ENCODE results near the gene NOXA1.
A peak's percentile ranks its signal among the peaks of the same experiment; 100 is the strongest.
"Not testable (repeated sequence)": the region's sequence is repeated elsewhere in the genome, so short reads cannot be mapped to it uniquely, and the experiment has no call there.

NOXA1 gene

DNA sequence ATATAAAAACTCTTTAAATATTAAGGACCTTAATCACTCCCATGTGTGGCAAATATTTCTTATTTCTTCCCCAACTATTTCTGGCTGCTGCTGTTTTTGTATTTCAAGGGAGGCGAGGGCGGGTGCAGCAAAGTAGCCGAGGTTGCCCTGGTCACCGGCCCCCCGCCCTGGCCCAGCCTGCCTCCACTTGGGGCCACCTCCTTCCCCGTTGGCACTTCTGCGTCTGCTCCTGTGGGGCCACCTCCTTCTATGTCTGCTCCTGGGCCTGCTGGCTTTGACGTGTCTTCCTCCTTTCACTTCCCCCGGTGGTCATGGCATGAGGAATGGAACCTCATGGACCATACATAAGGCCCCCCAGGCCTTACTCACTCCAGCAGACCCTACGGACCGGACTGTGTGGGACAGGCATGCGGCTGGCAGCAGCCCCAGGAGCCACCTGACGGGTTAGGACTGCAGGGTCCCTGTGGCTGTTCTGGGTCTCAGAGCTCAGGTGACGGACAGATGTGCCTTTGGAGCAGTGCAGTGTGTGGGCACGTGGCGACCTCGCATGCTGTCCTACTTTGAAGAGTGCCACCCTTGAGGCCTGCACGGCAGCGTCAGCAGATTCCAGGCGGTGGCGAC is 23.8 kb downstream of the NOXA1 start:
- DNase-seq (ENCODE audit: low read depth) = no peak
- no peak overlapping the region for H3K4me3 ChIP-seq (ENCODE audit: low read depth, low read length)
- TF ChIP-seq MYC (IDR thresholded peaks at IDR 0.05; ENCODE audit: low read depth, low read length) (no peak), POLR2A (IDR thresholded peaks at IDR 0.05; ENCODE audit: extremely low read depth, insufficient read length) (no peak)
- TF ChIP-seq, protein P1, sequence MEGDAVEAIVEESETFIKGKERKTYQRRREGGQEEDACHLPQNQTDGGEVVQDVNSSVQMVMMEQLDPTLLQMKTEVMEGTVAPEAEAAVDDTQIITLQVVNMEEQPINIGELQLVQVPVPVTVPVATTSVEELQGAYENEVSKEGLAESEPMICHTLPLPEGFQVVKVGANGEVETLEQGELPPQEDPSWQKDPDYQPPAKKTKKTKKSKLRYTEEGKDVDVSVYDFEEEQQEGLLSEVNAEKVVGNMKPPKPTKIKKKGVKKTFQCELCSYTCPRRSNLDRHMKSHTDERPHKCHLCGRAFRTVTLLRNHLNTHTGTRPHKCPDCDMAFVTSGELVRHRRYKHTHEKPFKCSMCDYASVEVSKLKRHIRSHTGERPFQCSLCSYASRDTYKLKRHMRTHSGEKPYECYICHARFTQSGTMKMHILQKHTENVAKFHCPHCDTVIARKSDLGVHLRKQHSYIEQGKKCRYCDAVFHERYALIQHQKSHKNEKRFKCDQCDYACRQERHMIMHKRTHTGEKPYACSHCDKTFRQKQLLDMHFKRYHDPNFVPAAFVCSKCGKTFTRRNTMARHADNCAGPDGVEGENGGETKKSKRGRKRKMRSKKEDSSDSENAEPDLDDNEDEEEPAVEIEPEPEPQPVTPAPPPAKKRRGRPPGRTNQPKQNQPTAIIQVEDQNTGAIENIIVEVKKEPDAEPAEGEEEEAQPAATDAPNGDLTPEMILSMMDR (IDR thresholded peaks at IDR 0.05; ENCODE audit: low read depth, low read length) = no peak
- TF ChIP-seq, protein P2, sequence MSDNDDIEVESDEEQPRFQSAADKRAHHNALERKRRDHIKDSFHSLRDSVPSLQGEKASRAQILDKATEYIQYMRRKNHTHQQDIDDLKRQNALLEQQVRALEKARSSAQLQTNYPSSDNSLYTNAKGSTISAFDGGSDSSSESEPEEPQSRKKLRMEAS (IDR thresholded peaks at IDR 0.05; ENCODE audit: low read depth, low read length) = no peak

DNA sequence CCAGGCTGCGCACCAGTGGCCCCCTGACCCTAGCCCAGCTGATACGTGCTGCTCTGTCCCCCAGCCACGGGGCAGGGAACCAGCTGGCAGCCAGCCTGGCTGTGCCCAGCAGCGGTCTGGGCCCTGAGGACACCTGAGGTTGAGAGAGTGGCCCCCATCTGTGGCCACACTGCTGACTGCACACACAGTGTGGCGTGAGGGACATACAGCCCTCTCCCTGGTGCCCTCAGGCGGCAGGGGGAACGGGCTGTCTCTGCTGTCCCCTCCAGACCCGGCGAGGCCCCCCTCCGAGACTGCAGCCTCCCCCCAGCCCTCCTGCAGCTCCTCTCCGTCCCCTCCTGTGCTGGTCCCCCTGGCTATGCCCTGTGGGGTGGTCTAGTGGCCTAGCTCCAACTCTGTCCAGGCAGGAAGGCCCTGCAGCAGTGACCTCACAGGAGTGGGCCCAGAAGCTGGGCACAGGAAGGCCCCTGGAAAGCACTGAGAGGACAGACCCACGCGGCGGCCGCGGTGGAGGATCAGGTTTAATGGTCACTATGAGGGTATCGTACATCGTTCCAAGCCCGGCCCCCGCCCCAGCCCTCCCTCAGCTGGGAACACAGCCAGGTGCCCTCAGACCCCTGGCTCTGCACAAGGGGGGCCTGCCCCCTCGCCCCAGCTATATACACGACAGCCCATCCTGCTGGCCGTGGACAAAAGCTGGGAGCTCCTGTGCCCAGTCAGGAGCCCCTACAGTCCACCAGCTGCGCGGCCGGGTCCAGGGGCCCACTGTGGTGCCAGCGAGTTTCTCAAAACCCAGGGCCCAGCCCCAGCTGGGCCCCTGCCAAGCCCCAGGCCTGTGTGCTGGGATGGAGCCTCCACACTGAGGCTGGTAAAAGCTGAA is 24.8 kb downstream of the NOXA1 start:
- TF ChIP-seq, protein P1 (IDR thresholded peaks at IDR 0.05; ENCODE audit: low read depth, low read length) = no peak
- TF ChIP-seq MYC (IDR thresholded peaks at IDR 0.05; ENCODE audit: low read depth, low read length) = no peak
- no peak for TF ChIP-seq POLR2A (IDR thresholded peaks at IDR 0.05; ENCODE audit: extremely low read depth, insufficient read length)
- TF ChIP-seq, protein P2 (IDR thresholded peaks at IDR 0.05; ENCODE audit: low read depth, low read length) = no peak
- H3K4me3 ChIP-seq (ENCODE audit: low read depth, low read length) = no peak overlapping the region
- DNase-seq (ENCODE audit: low read depth) = no peak

DNA sequence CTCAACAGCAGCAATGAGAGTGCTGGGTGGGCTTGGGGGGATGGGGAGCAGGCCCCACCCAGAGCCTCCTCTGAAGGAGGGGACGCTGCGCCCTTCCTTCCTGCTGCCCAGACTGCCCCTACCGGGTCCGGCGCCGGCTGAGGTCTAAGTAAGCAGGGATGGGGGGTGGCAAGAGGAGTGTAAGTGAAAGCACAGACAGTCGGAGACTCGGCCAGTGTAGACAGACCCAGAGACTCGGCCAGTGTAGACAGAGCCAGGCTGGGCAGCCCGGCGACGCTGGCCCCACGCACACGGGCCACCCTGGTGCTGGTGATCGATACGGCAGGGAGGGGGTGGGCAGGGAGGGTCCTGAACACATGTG is 25.4 kb downstream of the NOXA1 start:
- TF ChIP-seq MYC (IDR thresholded peaks at IDR 0.05; ENCODE audit: low read depth, low read length) = no peak
- TF ChIP-seq, protein P2 (IDR thresholded peaks at IDR 0.05; ENCODE audit: low read depth, low read length) = no peak
- TF ChIP-seq, protein P1 (IDR thresholded peaks at IDR 0.05; ENCODE audit: low read depth, low read length) = no peak
- TF ChIP-seq POLR2A (IDR thresholded peaks at IDR 0.05; ENCODE audit: extremely low read depth, insufficient read length) = no peak
- no peak overlapping the region for H3K4me3 ChIP-seq (ENCODE audit: low read depth, low read length)
- DNase-seq (ENCODE audit: low read depth) = no peak

DNA sequence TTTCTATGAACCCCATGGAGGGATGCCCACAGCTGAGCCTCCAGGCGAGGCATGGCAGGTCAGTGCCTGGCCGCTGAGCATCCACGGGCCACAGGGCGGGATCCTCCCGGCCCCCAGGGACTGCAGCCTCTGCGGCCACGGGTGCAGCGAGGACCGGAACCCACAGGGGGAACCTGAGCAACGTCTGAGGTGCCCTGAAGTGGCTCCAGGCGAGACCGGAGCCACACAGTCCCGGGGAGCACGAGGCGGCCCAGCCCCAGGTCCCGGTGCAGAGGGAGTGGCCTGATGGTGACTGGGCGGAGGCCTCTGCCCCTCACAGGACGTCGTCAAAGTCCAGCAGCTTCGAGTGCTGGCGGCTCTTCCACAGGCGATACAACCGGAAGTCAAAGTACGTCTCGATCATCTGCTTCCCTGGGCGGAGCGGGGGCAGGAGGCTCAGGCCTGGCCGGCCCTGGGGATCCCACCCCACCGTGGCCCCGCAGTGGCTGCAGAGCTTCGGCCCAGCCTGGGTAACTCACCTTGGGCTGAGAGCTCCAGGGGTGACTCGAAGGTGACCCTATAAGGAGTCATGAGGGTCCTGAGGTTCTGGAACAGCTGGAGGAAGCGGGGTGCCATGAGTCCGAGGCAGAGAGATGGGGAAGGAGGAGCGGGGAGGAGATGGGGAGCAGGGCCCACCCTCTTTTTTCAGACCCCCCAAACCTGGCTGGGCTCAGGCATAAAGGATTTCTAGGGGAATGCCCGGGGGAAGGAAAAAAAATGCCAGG is 26.1 kb downstream of the NOXA1 start:
- DNase-seq (ENCODE audit: low read depth) = no peak
- no peak overlapping the region for H3K4me3 ChIP-seq (ENCODE audit: low read depth, low read length)
- no peak for TF ChIP-seq POLR2A (IDR thresholded peaks at IDR 0.05; ENCODE audit: extremely low read depth, insufficient read length)
- TF ChIP-seq, protein P2 (IDR thresholded peaks at IDR 0.05; ENCODE audit: low read depth, low read length) = no peak
- TF ChIP-seq MYC (IDR thresholded peaks at IDR 0.05; ENCODE audit: low read depth, low read length) = no peak
- TF ChIP-seq, protein P1 (IDR thresholded peaks at IDR 0.05; ENCODE audit: low read depth, low read length) = no peak

DNA sequence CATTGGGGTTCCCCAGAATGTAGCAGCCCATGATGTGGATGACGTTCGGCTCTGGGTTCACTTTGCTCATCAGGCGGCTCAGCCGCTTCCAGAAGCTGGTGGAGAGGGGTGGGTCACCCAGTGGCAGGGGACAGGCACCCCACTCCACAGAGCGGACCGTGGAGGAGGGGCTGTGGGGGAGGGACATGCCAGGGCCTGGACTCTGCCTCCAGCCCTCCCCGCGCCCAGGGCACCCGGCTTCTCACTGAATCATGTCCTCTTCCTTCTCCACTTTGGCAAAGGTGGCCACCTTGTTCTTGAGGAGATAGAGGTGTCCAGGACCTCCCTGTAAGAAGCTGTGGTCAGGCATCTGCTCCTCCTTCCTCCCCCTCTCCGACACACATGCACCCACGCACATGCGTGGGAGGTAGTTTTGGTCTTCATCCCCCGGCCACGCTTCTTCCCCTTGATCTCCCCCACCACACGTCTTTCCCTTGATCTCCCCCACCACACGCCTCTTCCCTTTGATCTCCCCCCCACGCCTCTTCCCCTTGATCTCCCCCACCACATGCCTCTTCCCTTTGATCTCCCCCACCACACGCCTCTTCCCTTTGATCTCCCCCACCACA is 26.8 kb downstream of the NOXA1 start:
- TF ChIP-seq MYC (IDR thresholded peaks at IDR 0.05; ENCODE audit: low read depth, low read length) = no peak
- TF ChIP-seq, protein P2 (IDR thresholded peaks at IDR 0.05; ENCODE audit: low read depth, low read length) = peak; percentile 48; the same call in 1 of the 2 replicates
- H3K4me3 ChIP-seq (ENCODE audit: low read depth, low read length) = no peak overlapping the region
- peak; percentile 70 for DNase-seq (ENCODE audit: low read depth)

DNA sequence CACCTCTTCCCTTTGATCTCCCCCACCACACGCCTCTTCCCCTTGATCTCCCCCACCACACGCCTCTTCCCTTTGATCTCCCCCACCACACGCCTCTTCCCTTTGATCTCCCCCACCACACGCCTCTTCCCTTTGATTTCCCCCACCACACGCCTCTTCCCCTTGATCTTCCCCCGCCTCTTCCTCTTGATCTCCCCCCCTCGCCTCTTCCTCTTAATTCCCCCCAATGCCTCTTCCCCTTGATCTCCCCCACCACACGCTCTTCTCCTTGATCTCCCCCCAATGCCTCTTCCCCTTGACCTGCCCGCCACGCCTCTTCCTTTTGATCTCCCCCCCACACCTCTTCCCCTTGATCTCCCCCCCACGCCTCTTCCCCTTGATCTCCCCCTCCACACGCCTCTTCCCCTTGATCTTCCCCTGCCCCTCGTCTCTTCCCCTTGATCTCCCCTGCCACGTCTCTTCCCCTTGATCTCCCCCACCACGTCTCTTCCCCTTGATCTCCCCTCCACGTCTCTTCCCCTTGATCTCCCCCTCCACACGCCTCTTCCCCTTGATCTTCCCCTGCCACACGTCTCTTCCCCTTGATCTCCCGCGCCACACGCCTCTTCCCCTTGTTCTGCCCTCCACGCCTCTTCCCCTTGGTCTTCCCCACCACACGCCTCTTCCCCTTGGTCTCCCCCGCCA is 27.5 kb downstream of the NOXA1 start:
- not testable (repeated sequence) for DNase-seq (ENCODE audit: low read depth); H3K4me3 ChIP-seq (ENCODE audit: low read depth, low read length)

DNA sequence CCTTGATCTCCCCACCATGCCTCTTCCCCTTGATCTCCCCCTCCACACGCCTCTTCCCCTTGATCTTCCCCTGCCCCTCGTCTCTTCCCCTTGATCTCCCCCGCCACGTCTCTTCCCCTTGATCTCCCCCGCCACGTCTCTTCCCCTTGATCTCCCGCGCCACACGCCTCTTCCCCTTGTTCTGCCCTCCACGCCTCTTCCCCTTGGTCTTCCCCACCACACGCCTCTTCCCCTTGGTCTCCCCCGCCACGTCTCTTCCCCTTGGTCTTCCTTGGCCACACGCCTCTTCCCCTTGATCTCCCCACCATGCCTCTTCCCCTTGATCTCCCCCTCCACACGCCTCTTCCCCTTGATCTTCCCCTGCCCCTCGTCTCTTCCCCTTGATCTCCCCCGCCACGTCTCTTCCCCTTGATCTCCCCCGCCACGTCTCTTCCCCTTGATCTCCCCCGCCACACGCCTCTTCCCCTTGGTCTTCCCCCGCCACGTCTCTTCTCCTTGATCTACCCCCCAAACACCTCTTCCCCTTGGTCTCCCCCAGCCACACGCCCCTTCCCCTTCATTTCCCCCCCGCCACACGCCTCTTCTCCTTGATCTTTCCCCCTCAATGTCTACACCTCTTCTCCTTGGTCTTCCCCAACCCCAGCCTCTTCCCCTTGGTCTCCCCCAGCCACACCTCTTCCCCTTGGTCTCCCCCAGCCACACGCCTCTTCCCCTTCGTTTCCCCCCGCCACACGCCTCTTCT is 28.2 kb downstream of the NOXA1 start:
- H3K4me3 ChIP-seq (ENCODE audit: low read depth, low read length); DNase-seq (ENCODE audit: low read depth): not testable (repeated sequence)
